Right lobe of liver (tissue), 6 donors: ENCODE data around the gene DTD2. TPM values are rescaled to one million over a fixed set of nuclear protein-coding genes. Genes with fewer than 3 reads are reported as not detected.

Source experiments
- ATAC-seq, 4 donors: fragments of 200-7000 bp; cut with Tn5 transposase; one replicate each; pipeline ENCODE4 v1.9.1; 2020; ENCODE audit warnings: mild to moderate bottlenecking in 4 of 4, moderate library complexity in 4 of 4
- DNase-seq, 3 donors: peaks; one replicate each; pipeline ENCODE4 v3.0.0-alpha.2; 2020
- H3K27ac ChIP-seq, 3 donors: fragments of 200-600 bp; one replicate each; pipeline ENCODE4 v1.8.0; 2022
- H3K27me3 ChIP-seq, 2 donors: fragments of 200-600 bp; one replicate each; pipeline ENCODE4 v1.8.0; 2022
- H3K36me3 ChIP-seq, 4 donors: fragments of 200-600 bp; sonication (generic) in 1 of 4; one replicate each; pipeline versions ENCODE4 v1.5.1 to v1.8.0; 2017 to 2022; ENCODE audit warnings: control low read depth in 1 of 4
- H3K4me1 ChIP-seq, 4 donors: fragments of 200-600 bp; sonication (generic) in 1 of 4; one replicate each; pipeline versions ENCODE4 v1.5.1 to v1.8.0; 2017 to 2022; ENCODE audit warnings: control low read depth in 1 of 4
- H3K4me3 ChIP-seq, 3 donors: fragments of 200-600 bp; one replicate each; pipeline ENCODE4 v1.8.0; 2022
- H3K9me3 ChIP-seq, 4 donors: fragments of 200-600 bp; sonication (generic) in 1 of 4; one replicate each; pipeline versions ENCODE4 v1.5.1 to v1.8.0; 2017 to 2022; ENCODE audit warnings: control low read depth in 1 of 4
- CTCF ChIP-seq, 4 donors: fragments of 200-600 bp in 3 of 4; fragments of 450-650 bp in 1 of 4; IDR thresholded peaks; one replicate each; pipeline versions ENCODE4 v1.5.1 to v1.8.0; 2016 to 2022; ENCODE audit warnings: antibody characterized with exemption in 4 of 4, mild to moderate bottlenecking in 2 of 4
- POLR2A ChIP-seq: fragments of 450-650 bp; IDR thresholded peaks from one replicate; pipeline ENCODE4 v1.6.1; 2017; ENCODE audit warnings: antibody characterized with exemption, mild to moderate bottlenecking
- WGBS: methylation state at CpG from one replicate; pipeline ENCODE4 v1.1.6; 2018; ENCODE audit warnings: low coverage, low lambda C conversion rate; ENCODE audit not compliant: insufficient coverage; ENCODE audit errors: missing lambda C conversion rate; 5-methylcytosine and 5-hydroxymethylcytosine counted together
- intact Hi-C, 2 donors: fragments of 100-400 bp; cut with DNase I; formaldehyde crosslinking; loops; one replicate each; pipeline versions ENCODE4 v1.11.2 to v1.14.1; 2022
- total RNA-seq, 6 experiments: library from RNA; depleted of rRNA in 2 of 6; stranded (reverse); fragments of >200 nt in 2 of 6; fragmentation: NEBNext Ultra II Directional in 3 of 6; extraction: Animal tissue kit (Norgen Biotek cat#: 25700) in 3 of 6; gene quantifications; one replicate each; pipeline versions ENCODE4 v1.1.0 to v1.2.4, GENCODE V29; 2016 to 2023
- donor health status: DM: no; HTN: yes; CAD: no.
- donor health status: DM: no; HTN: no; CAD: no.
- donor health status: DM: no; HTN: no; CAD: no.
- donor health status: DM: no; HTN: yes; CAD: no.
- donor health status: DM: no; HTN: yes; CAD: no.

Gene DTD2
- total RNA-seq, 6 experiments from 2014 or later = 8.1 to 20.0 (median 11.8) TPM

- no peaks in the 10 kb centered on the region for H3K4me1 ChIP-seq
- ATAC-seq (no peak), DNase-seq (no peak)
- intact Hi-C loops = no loop called here
- no peak overlapping the region for H3K4me3 ChIP-seq
- H3K9me3 ChIP-seq = no peaks in the 10 kb centered on the region
- H3K27me3 ChIP-seq = no peaks in the 10 kb centered on the region
- H3K36me3 ChIP-seq = no peaks in the 10 kb centered on the region
- H3K27ac ChIP-seq = no peak overlapping the region
- TF ChIP-seq CTCF (IDR thresholded peaks at IDR 0.05) = no peak
- no peak for TF ChIP-seq POLR2A
Measured at GRCh38 chr14:31489691-31490090, 32.4 kb upstream of the DTD2 start.

GRCh38 chr14:31487886-31488285, 30.6 kb upstream of the DTD2 start, which contains the start of gene GPR33:
Gene GPR33 (minus strand): TSS chr14:31488039. CDS start chr14:31483965, 4,074 bp downstream.
- no peaks in the 10 kb centered on the region for H3K27me3 ChIP-seq
- DNase-seq (no peak), ATAC-seq (no peak)
- TF ChIP-seq CTCF (IDR thresholded peaks at IDR 0.05) (no peak), POLR2A (no peak)
- no peak within 1 kb of the TSS for H3K27ac ChIP-seq
- H3K4me1 ChIP-seq = no peaks in the 10 kb centered on the region
- no peaks in the 10 kb centered on the region for H3K9me3 ChIP-seq
- no peak within 1 kb of the TSS for H3K4me3 ChIP-seq
- no peaks in the 10 kb centered on the region for H3K36me3 ChIP-seq
- 29% methylated on average over 1 of the region's 1 CpG for WGBS
- intact Hi-C loops = no loop called here

- Histone ChIP-seq H3K27ac (no peak overlapping the region), H3K27me3 (no peaks in the 10 kb centered on the region), H3K36me3 (no peaks in the 10 kb centered on the region), H3K9me3 (no peaks in the 10 kb centered on the region), H3K4me1 (no peaks in the 10 kb centered on the region), H3K4me3 (no peak overlapping the region)
- TF ChIP-seq CTCF (IDR thresholded peaks at IDR 0.05) = no peak
- no peak for TF ChIP-seq POLR2A
- DNase-seq (no peak), ATAC-seq (no peak)
- intact Hi-C loops = no loop called here
- WGBS = 78% methylated on average over 2 of the region's 2 CpGs
Measured at GRCh38 chr14:31486764-31487163, 29.5 kb upstream of the DTD2 start.

GRCh38 chr14:31484754-31485153, 27.4 kb upstream of the DTD2 start:
- H3K4me3 ChIP-seq = no peak overlapping the region
- intact Hi-C loops = no loop called here
- no peaks in the 10 kb centered on the region for H3K4me1 ChIP-seq
- ATAC-seq (no peak), DNase-seq (no peak)
- H3K9me3 ChIP-seq = no peaks in the 10 kb centered on the region
- H3K36me3 ChIP-seq = no peaks in the 10 kb centered on the region
- no peaks in the 10 kb centered on the region for H3K27me3 ChIP-seq
- WGBS = 65% methylated on average over 3 of the region's 3 CpGs
- TF ChIP-seq POLR2A (no peak), CTCF (IDR thresholded peaks at IDR 0.05) (no peak)
- H3K27ac ChIP-seq = no peak overlapping the region

- TF ChIP-seq POLR2A (no peak), CTCF (IDR thresholded peaks at IDR 0.05) (no peak)
- intact Hi-C loops = no loop called here
- ATAC-seq = no peak
- Histone ChIP-seq H3K4me3 (no peak overlapping the region), H3K27ac (no peak overlapping the region), H3K9me3 (no peaks in the 10 kb centered on the region), H3K4me1 (no peaks in the 10 kb centered on the region), H3K27me3 (no peaks in the 10 kb centered on the region), H3K36me3 (no peaks in the 10 kb centered on the region)
- WGBS = 73% methylated on average over 4 of the region's 4 CpGs
- no peak for DNase-seq
Measured at GRCh38 chr14:31480156-31480555, 22.9 kb upstream of the DTD2 start.
